GM18499 (cell line): ENCODE measurements around the gene RTP2.

Source experiments
- ATAC-seq: cut with Tn5 transposase; IDR thresholded peaks from one replicate; pipeline ENCODE4 v1.9.1; 2021; ENCODE audit warnings: moderate number of reproducible peaks; ENCODE audit not compliant: insufficient read depth, unreplicated experiment

RTP2 gene

GRCh38 chr3:187678726-187679268 lies 23.6 kb downstream of the RTP2 start:
- no peak for ATAC-seq

- no peak for ATAC-seq
Measured at GRCh38 chr3:187677604-187678003, 24.8 kb downstream of the RTP2 start.

GRCh38 chr3:187673012-187673411 lies 29.3 kb downstream of the RTP2 start:
- no peak for ATAC-seq

GRCh38 chr3:187669675-187670504 lies 32.5 kb downstream of the RTP2 start, which contains the start of gene SST:
Gene SST, minus strand, starts transcription at chr3:187670394. Its CDS starts 103 bp downstream, at chr3:187670291.
- ATAC-seq = no peak

DNA sequence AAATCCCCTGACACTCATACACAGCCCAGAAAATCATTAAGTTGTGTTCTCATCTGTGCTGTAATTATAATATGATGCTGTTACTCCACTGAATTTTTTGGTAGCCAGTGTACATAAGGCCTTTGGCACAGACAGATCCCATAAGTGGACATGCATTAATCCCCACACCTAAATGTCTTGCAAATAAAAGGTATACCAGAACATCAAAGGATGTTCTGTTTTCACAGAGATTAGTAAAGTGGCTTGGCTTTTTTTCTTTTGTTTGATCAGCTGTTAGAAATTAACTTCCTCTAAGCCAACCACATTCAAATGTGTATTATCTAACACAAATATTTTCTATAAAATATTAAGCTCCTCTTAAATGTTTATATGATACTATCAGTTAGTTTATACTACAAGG lies 34.8 kb downstream of the RTP2 start:
- ATAC-seq = no peak

DNA sequence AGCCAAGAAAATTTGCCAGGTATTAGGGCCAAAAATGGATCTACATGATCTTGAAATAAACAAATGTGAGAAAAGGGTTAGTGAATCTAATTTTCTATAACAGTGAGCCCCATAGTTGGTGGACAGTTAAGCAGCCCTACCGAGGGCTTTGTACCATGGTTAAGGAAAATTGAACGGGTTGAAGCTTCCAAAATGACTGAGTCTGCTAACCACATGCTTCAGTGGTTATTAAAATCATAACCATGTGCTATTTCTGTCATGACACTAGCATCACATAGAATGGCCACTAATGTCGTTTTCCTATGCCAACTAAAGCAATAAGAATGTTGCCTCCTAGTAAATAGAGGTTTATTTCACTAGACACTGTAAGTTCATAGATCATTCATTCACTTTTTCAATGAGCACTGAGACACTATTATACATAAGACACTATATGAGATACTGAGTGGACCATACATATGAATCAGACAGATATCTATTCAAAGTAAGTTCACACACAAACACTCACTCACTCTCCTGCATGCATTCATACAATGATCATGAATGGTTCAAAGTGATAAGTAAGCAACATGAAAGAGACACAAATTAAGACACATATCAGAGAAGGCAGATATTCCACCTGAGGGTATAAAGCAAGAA lies 36.5 kb downstream of the RTP2 start:
- no peak for ATAC-seq

- ATAC-seq = no peak
Measured at GRCh38 chr3:187665010-187665409, 37.3 kb downstream of the RTP2 start.

DNA sequence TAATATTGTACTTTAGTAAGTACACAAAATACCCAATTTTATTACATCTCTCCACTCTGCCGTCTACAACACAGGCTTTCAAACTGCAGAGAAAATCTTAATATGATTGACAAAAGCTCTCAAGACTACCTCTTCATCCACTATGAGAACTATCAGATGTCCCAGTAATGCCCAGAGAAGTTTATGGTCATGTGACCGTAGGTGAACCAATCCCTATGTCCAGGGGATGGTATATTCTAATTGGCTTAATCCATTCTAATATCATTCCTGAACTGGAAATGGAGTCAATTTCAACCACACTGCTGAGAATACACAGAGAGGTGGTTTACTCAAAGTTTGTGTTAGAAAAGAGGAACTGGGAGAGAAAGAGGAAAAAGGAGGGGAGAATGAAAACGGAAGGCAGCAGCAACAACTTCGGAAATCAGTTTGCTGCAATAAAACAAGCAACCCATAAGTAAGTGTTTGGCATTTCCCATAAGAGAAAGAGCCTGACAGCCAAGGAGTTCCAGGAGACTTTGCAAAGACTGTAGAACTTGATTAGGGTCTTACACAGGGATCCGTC lies 39.4 kb downstream of the RTP2 start:
- no peak for ATAC-seq

DNA sequence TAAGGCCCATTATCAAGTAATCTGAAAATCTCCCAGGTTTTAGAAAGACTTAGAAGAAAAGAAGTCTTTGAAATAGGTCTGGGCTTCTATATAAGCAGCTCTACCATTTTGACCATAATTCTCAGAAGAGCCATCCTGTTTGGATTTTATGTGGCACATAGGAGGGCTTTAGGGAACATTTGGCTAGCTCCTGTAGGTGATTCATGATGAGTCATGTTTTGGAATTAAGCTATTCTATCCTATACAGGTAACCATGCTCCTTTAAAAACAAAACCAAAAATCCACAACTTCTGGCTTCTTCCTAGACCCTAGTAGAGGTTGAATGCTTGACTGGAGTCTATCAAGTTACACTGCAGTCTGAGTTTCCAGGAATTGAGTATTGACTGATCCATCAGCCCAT lies 41.1 kb downstream of the RTP2 start:
- no peak for ATAC-seq

DNA sequence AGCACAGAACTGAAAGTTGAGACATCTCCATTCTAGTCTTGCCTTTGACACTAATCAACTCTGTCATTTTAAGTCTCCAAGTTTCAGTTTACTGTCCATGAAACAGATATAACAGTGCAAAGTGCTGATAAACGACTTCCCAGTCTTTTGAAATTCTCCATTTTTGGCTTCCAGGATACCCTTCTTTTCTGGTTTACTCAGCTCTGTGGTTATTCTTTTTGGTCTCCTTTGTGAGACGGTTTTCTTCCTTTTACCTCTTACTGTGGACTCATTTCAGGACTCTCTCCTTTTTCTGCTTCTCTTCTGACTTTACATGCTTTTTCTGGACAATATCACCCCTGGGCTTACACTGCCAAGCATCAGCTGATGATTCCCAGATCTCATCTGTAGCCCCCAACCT lies 51.1 kb downstream of the RTP2 start:
- no peak for ATAC-seq
